H1 (cell line): Measurements from ENCODE around the gene ZNF479. TPM values are rescaled to one million over a fixed set of nuclear protein-coding genes. Genes with fewer than 3 reads are reported as not detected.

Experiments
- CTCF ChIA-PET: fragments of 300-600 bp; sonication (Branson Sonifier 250); formaldehyde crosslinking; loops from one replicate; lab custom pipeline; 2021; ENCODE audit not compliant: partially characterized antibody; lab: Charles Lee
- POLR2A ChIA-PET: fragments of 300-600 bp; sonication (Branson Sonifier 250); formaldehyde crosslinking; loops from one replicate; lab custom pipeline; 2021; ENCODE audit warnings: inconsistent platforms; ENCODE audit not compliant: partially characterized antibody; lab: Charles Lee
- DNase-seq, 2 experiments: peaks; one replicate each; pipeline versions ENCODE4 v3.0.0 to v3.0.0-alpha.2; 2010 to 2022; ENCODE audit warnings: low spot score in 2 of 2, low read depth in 1 of 2, mixed read lengths in 1 of 2
- FAIRE-seq: peaks from 2 replicates; lab custom pipeline; 2011; peaks lifted over from hg19 to GRCh38; lab: Jason Lieb, UNC
- H2AFZ ChIP-seq: 2 replicates; pipeline ENCODE4 v1.8.1; 2012; ENCODE audit warnings: low read length, inconsistent platforms
- H2AK5ac ChIP-seq: 2 replicates; pipeline ENCODE4 v1.6.1; 2013; ENCODE audit warnings: low read depth, low read length
- H2BK120ac ChIP-seq: replicated peaks from 2 replicates; pipeline ENCODE3; 2013; ENCODE audit warnings: low read depth, low read length, inconsistent platforms
- H2BK12ac ChIP-seq: 2 replicates; pipeline ENCODE4 v1.6.1; 2013; ENCODE audit warnings: low read depth, low read length
- H2BK15ac ChIP-seq: 2 replicates; pipeline ENCODE4 v1.6.1; 2013; ENCODE audit warnings: low read length
- H2BK20ac ChIP-seq: 2 replicates; pipeline ENCODE4 v1.6.1; 2013; ENCODE audit warnings: low read length
- H2BK5ac ChIP-seq: 2 replicates; pipeline ENCODE4 v1.6.1; 2013; ENCODE audit warnings: low read depth, low read length
- H3K14ac ChIP-seq: 2 replicates; pipeline ENCODE4 v1.6.1; 2013; ENCODE audit warnings: inconsistent platforms; ENCODE audit not compliant: insufficient read length
- H3K18ac ChIP-seq: 2 replicates; pipeline ENCODE4 v1.6.1; 2013; ENCODE audit warnings: low read length; ENCODE audit errors: extremely low read depth
- H3K23ac ChIP-seq: 2 replicates; pipeline ENCODE4 v1.6.1; 2013; ENCODE audit warnings: inconsistent platforms; ENCODE audit not compliant: insufficient read length
- H3K23me2 ChIP-seq: 2 replicates; pipeline ENCODE4 v1.6.1; 2013; ENCODE audit warnings: low read depth, low read length
- H3K27ac ChIP-seq: 2 replicates; pipeline ENCODE4 v1.6.1; 2011; ENCODE audit warnings: low read depth, low read length, inconsistent platforms
- H3K27me3 ChIP-seq, 4 experiments: replicated peaks in 1 of 4; 1 replicate in 1 of 4; 2 replicates in 3 of 4; pipeline versions ENCODE4 v1.6.1 to v1.8.1; 2011 to 2013; ENCODE audit warnings: low read length in 3 of 4, mild to moderate bottlenecking in 3 of 4, inconsistent platforms in 2 of 4, mixed read lengths in 2 of 4, moderate library complexity in 1 of 4; ENCODE audit not compliant: control insufficient read depth in 3 of 4, insufficient read depth in 3 of 4; ENCODE audit errors: extremely low read depth in 1 of 4
- H3K36me3 ChIP-seq, 4 experiments: 2 replicates each; pipeline versions ENCODE4 v1.6.1 to v1.8.1; 2011 to 2013; ENCODE audit warnings: mild to moderate bottlenecking in 4 of 4, low read length in 3 of 4, moderate library complexity in 2 of 4, control low read depth in 1 of 4, inconsistent platforms in 1 of 4; ENCODE audit not compliant: insufficient read depth in 4 of 4, control insufficient read depth in 2 of 4
- H3K4ac ChIP-seq: replicated peaks from 2 replicates; pipeline ENCODE3; 2013; ENCODE audit warnings: low read length, low read depth, mixed read lengths, inconsistent platforms; ENCODE audit not compliant: insufficient read length
- H3K4me1 ChIP-seq, 4 experiments: replicated peaks in 1 of 4; 1 replicate in 1 of 4; 2 replicates in 3 of 4; pipeline versions ENCODE4 v1.6.1 to v1.8.1; 2011 to 2013; ENCODE audit warnings: low read length in 3 of 4, inconsistent platforms in 2 of 4, mixed read lengths in 1 of 4; ENCODE audit not compliant: insufficient read depth in 4 of 4, control insufficient read depth in 3 of 4
- H3K4me2 ChIP-seq, 2 experiments: 2 replicates each; pipeline versions ENCODE4 v1.6.1 to v1.8.1; 2011 to 2013; ENCODE audit warnings: low read depth in 2 of 2, low read length in 2 of 2, control low read depth in 1 of 2, inconsistent platforms in 1 of 2, mild to moderate bottlenecking in 1 of 2; ENCODE audit not compliant: insufficient read depth in 1 of 2
- H3K4me3 ChIP-seq, 4 experiments: fragments of 200-600, 300-600 bp in 1 of 4; sonication (generic), shearing (Covaris generic), sonication (Bioruptor Twin) in 1 of 4; 2 replicates each; pipeline versions ENCODE4 v1.5.1 to v1.8.1; 2011 to 2016; ENCODE audit warnings: low read length in 4 of 4, low read depth in 3 of 4, control low read depth in 2 of 4, inconsistent platforms in 2 of 4, mild to moderate bottlenecking in 2 of 4, mixed read lengths in 1 of 4, moderate library complexity in 1 of 4; ENCODE audit not compliant: insufficient read depth in 2 of 4; ENCODE audit errors: extremely low read depth in 1 of 4
- H3K56ac ChIP-seq: replicated peaks from 2 replicates; pipeline ENCODE3; 2013; ENCODE audit warnings: low read depth, mild to moderate bottlenecking, mixed read lengths, low read length, inconsistent platforms; ENCODE audit not compliant: insufficient read length
- H3K79me1 ChIP-seq: 2 replicates; pipeline ENCODE4 v1.6.1; 2013; ENCODE audit warnings: low read depth, low read length, control low read depth
- H3K79me2 ChIP-seq, 2 experiments: 2 replicates each; pipeline versions ENCODE4 v1.6.1 to v1.8.1; 2012 to 2013; ENCODE audit warnings: low read length in 2 of 2, mild to moderate bottlenecking in 2 of 2, inconsistent platforms in 1 of 2; ENCODE audit not compliant: insufficient read depth in 2 of 2, control insufficient read depth in 1 of 2
- H3K9ac ChIP-seq, 4 experiments: replicated peaks in 1 of 4; 1 replicate in 1 of 4; 2 replicates in 3 of 4; pipeline versions ENCODE4 v1.6.1 to v1.8.1; 2011 to 2013; ENCODE audit warnings: low read depth in 3 of 4, low read length in 3 of 4, control low read depth in 2 of 4, mild to moderate bottlenecking in 2 of 4, moderate library complexity in 2 of 4, inconsistent platforms in 1 of 4; ENCODE audit errors: extremely low read depth in 1 of 4
- H3K9me3 ChIP-seq, 2 experiments: 2 replicates each; pipeline versions ENCODE4 v1.6.1 to v1.8.1; 2012 to 2013; ENCODE audit warnings: mild to moderate bottlenecking in 2 of 2, moderate library complexity in 2 of 2, control low read depth in 1 of 2, inconsistent platforms in 1 of 2, low read depth in 1 of 2, low read length in 1 of 2, mixed read lengths in 1 of 2; ENCODE audit not compliant: insufficient read depth in 2 of 2
- H4K20me1 ChIP-seq, 2 experiments: replicated peaks in 1 of 2; 2 replicates each; pipeline versions ENCODE3 to v1.8.1; 2011 to 2013; ENCODE audit warnings: inconsistent platforms in 2 of 2, low read length in 2 of 2, mild to moderate bottlenecking in 1 of 2; ENCODE audit not compliant: insufficient read depth in 2 of 2, control insufficient read depth in 1 of 2
- H4K5ac ChIP-seq: 2 replicates; pipeline ENCODE4 v1.6.1; 2013; ENCODE audit warnings: low read length, low read depth, mixed read lengths, inconsistent platforms; ENCODE audit not compliant: insufficient read length
- H4K8ac ChIP-seq: 2 replicates; pipeline ENCODE4 v1.8.0; 2013; ENCODE audit warnings: mild to moderate bottlenecking, moderate library complexity, low read length, inconsistent platforms; ENCODE audit not compliant: insufficient read depth; ENCODE audit errors: extremely low read depth
- H4K91ac ChIP-seq: replicated peaks from 2 replicates; pipeline ENCODE3; 2013; ENCODE audit warnings: low read length, mixed read lengths, inconsistent platforms; ENCODE audit not compliant: insufficient read length
- FOSL1 ChIP-seq: IDR thresholded peaks from 2 replicates; pipeline ENCODE4 v1.6.1; 2011; ENCODE audit warnings: mild to moderate bottlenecking, low read depth, low read length, moderate library complexity; ENCODE audit not compliant: insufficient read depth
- HDAC2 ChIP-seq, 2 experiments: fragments of 300-600 bp in 1 of 2; sonication (generic) in 1 of 2; IDR thresholded peaks; 2 replicates each; pipeline ENCODE4 v1.6.1; 2011 to 2012; ENCODE audit warnings: low read depth in 2 of 2, low read length in 2 of 2, mild to moderate bottlenecking in 2 of 2, moderate library complexity in 2 of 2, borderline replicate concordance in 1 of 2, inconsistent platforms in 1 of 2
- TAF1 ChIP-seq: IDR thresholded peaks from 2 replicates; pipeline ENCODE4 v1.6.1; 2011; ENCODE audit warnings: mild to moderate bottlenecking, low read depth, low read length
- TCF12 ChIP-seq: IDR thresholded peaks from 2 replicates; pipeline ENCODE4 v1.6.1; 2011; ENCODE audit warnings: low read depth, mild to moderate bottlenecking, low read length
- ZNF274 ChIP-seq: IDR thresholded peaks from 2 replicates; pipeline ENCODE4 v1.7.0; 2012; ENCODE audit warnings: low read length, borderline replicate concordance; ENCODE audit errors: extremely low read depth
- WGBS, 2 experiments: shearing (Covaris generic) in 1 of 2; methylation state at CpG; one replicate each; pipeline versions ENCODE4 v1.1.6 to v1.1.7; 2013 to 2015; ENCODE audit warnings: low lambda C conversion rate in 2 of 2, mixed read lengths in 2 of 2, inconsistent platforms in 1 of 2, low coverage in 1 of 2, missing lambda C conversion rate in 1 of 2; ENCODE audit not compliant: insufficient replicate concordance in 2 of 2, insufficient coverage in 1 of 2, insufficient read length in 1 of 2; ENCODE audit errors: extremely low coverage in 1 of 2, missing lambda C conversion rate in 1 of 2; 5-methylcytosine and 5-hydroxymethylcytosine counted together
- polyA plus RNA-seq, 7 experiments: library from polyadenylated mRNA; depleted of rRNA in 3 of 7; stranded (reverse) in 5 of 7; unstranded in 2 of 7; fragments of >200 nt in 5 of 7; fragments of 200-250 nt in 2 of 7; gene quantifications; 1 replicate in 5 of 7; 2 replicates in 1 of 7; 4 replicates in 1 of 7; pipeline versions ENCODE4 v1.2.1 to v1.2.3, GENCODE V29; 2011 to 2013; ENCODE audit warnings: missing spikeins in 2 of 7, mixed read lengths in 2 of 7
- total RNA-seq: library from RNA; stranded (reverse); fragmentation: NEBNext Ultra II Directional; extraction: Animal tissue kit (Norgen Biotek cat#: 25700); gene quantifications from 2 replicates; pipeline ENCODE4 v1.2.1, GENCODE V29; 2021
- TF ChIP-seq, protein P1 (sequence below): IDR thresholded peaks from 2 replicates; pipeline ENCODE4 v1.6.1; 2012; ENCODE audit warnings: inconsistent platforms

Gene ZNF479
- total and polyA plus RNA-seq, 2 of the 8 experiments (the other 6 are each of a cell fraction or from before 2014, with no cell fraction given), result not detected

DNA sequence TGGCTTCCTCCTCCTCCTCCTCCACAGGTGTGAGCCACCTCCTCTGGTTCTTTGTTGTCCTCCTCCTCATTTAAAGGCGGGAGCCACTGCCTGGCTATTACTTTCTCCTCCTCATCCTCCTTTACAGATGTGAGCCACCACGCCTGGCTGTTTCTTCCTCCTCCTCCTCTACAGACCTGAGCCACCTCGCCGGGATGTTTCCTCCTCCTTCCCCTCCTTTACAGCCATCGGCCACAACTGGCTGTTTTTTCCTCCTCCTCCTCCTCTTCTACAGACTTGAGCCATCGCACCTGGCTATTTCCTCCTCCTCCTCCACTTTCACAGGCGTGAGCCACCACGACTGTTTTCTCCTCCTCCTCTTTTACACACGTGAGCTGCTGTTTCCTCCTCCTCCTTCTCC lies 49.0 kb upstream of the ZNF479 start:
- FAIRE-seq (no peak), DNase-seq (no peak)
- Histone ChIP-seq H2AK5ac (no peak overlapping the region), H3K23me2 (no peaks in the 10 kb centered on the region), H3K56ac (no peak overlapping the region), H3K27me3 (no peaks in the 10 kb centered on the region), H3K79me1 (no peaks in the 10 kb centered on the region), H3K23ac (no peak overlapping the region), H2BK12ac (no peak overlapping the region), H3K4me1 (no peaks in the 10 kb centered on the region), H3K14ac (no peak overlapping the region), H4K20me1 (no peaks in the 10 kb centered on the region), H4K8ac (no peak overlapping the region), H3K79me2 (no peaks in the 10 kb centered on the region), H2BK15ac (no peak overlapping the region), H3K36me3 (no peaks in the 10 kb centered on the region; a peak in 2 of 8 replicates), H3K18ac (no peak overlapping the region), H3K4me2 (no peak overlapping the region), H4K91ac (no peak overlapping the region), H2AFZ (no peak overlapping the region), H3K4ac (no peak overlapping the region), H2BK5ac (no peak overlapping the region), H3K4me3 (no peak overlapping the region), H2BK120ac (no peak overlapping the region), H4K5ac (no peak overlapping the region), H3K9ac (no peak overlapping the region), H2BK20ac (no peak overlapping the region), H3K27ac (no peak overlapping the region), H3K9me3 (peaks cover 49 to 69% of the 10 kb centered on the region in 2 experiments)
- TF ChIP-seq, protein P1, sequence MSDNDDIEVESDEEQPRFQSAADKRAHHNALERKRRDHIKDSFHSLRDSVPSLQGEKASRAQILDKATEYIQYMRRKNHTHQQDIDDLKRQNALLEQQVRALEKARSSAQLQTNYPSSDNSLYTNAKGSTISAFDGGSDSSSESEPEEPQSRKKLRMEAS, result no peak
- no peak for TF ChIP-seq TCF12
- no peak for TF ChIP-seq TAF1
- no peak for TF ChIP-seq ZNF274
- TF ChIP-seq HDAC2 (IDR thresholded peaks at IDR 0.05; ENCODE audit: borderline replicate concordance in 1 of 2, low read depth in 2 of 2, low read length in 2 of 2), result no peak
- no peak for TF ChIP-seq FOSL1
- ChIA-PET POLR2A (no interaction called here), CTCF (no interaction called here)
- 89% methylated on average over 9 of the region's 9 CpGs; no CpG with 5 or more reads in 1 of the 2 experiments for WGBS, 2 experiments
